Neural cell (in vitro differentiated cells): ENCODE data around the gene OR4K13. TPM values are rescaled to one million over a fixed set of nuclear protein-coding genes. Genes with fewer than 3 reads are reported as not detected.

ENCODE experiments used
- H2AFZ ChIP-seq: fragments of 200-600, 300-800 bp; sonication (generic), shearing (Covaris generic); 2 replicates; pipeline ENCODE4 v1.6.0; 2014; ENCODE audit warnings: low read depth, mild to moderate bottlenecking, antibody characterized with exemption, low read length, moderate library complexity
- H3F3A ChIP-seq: fragments of 200-600 bp; shearing (Covaris generic); 2 replicates; pipeline ENCODE4 v1.6.1; 2016; ENCODE audit warnings: mild to moderate bottlenecking, moderate library complexity, mixed read lengths, antibody characterized with exemption, low read length; ENCODE audit not compliant: insufficient read depth, poor library complexity, severe bottlenecking
- H3K27ac ChIP-seq: fragments of 200-600, 300-800 bp; sonication (generic), shearing (Covaris generic); 2 replicates; pipeline ENCODE4 v1.5.1; 2014; ENCODE audit warnings: mild to moderate bottlenecking, low read length, moderate library complexity
- H3K27me3 ChIP-seq: fragments of 300-800, 200-600 bp; sonication (generic), shearing (Covaris generic); 2 replicates; pipeline ENCODE4 v1.6.0; 2014; ENCODE audit warnings: mild to moderate bottlenecking, low read depth, low read length, moderate library complexity; ENCODE audit not compliant: insufficient read depth
- H3K36me3 ChIP-seq: fragments of 300-800, 200-600 bp; sonication (generic), shearing (Covaris generic); 2 replicates; pipeline ENCODE4 v1.5.1; 2014; ENCODE audit warnings: mild to moderate bottlenecking, antibody characterized with exemption, low read length, moderate library complexity; ENCODE audit not compliant: insufficient read depth
- H3K4me2 ChIP-seq: fragments of 300-800, 200-600 bp; sonication (generic), shearing (Covaris generic); 2 replicates; pipeline ENCODE4 v1.6.0; 2014; ENCODE audit warnings: mild to moderate bottlenecking, low read length
- H3K4me3 ChIP-seq: fragments of 300-800, 200-600 bp; sonication (generic), shearing (Covaris generic); 2 replicates; pipeline ENCODE4 v1.5.1; 2014; ENCODE audit warnings: mild to moderate bottlenecking, low read length, moderate library complexity
- H3K79me2 ChIP-seq: fragments of 200-600 bp; shearing (Covaris generic); replicated peaks from 2 replicates; pipeline ENCODE4 v1.6.0; 2014; ENCODE audit warnings: mild to moderate bottlenecking, low read length, moderate library complexity; ENCODE audit not compliant: insufficient read depth
- H3K9ac ChIP-seq: fragments of 300-800, 200-600 bp; sonication (generic), shearing (Covaris generic); 2 replicates; pipeline ENCODE4 v1.6.1; 2016; ENCODE audit warnings: mild to moderate bottlenecking, low read length, mixed read lengths
- H3K9me2 ChIP-seq: fragments of 200-600 bp; shearing (Covaris generic); 2 replicates; pipeline ENCODE4 v1.6.1; 2016; ENCODE audit warnings: mild to moderate bottlenecking, low read length, mixed read lengths; ENCODE audit not compliant: insufficient read depth
- H3K9me3 ChIP-seq: fragments of 200-600, 300-800 bp; sonication (generic), shearing (Covaris generic); 2 replicates; pipeline ENCODE4 v1.6.1; 2016; ENCODE audit warnings: mild to moderate bottlenecking, mixed run types, low read length, moderate library complexity, mixed read lengths
- H4K20me1 ChIP-seq: fragments of 200-600 bp; shearing (Covaris generic); 2 replicates; pipeline ENCODE4 v1.6.1; 2016; ENCODE audit warnings: mild to moderate bottlenecking, mixed run types; ENCODE audit not compliant: insufficient read depth
- CTCF ChIP-seq: fragments of 450-650 bp; IDR thresholded peaks from 2 replicates; pipeline ENCODE4 v1.5.1; 2014; ENCODE audit warnings: antibody characterized with exemption, mild to moderate bottlenecking, moderate library complexity; ENCODE audit not compliant: poor library complexity, severe bottlenecking
- EP300 ChIP-seq: fragments of 450-650 bp; conservative IDR thresholded peaks from 2 replicates; pipeline ENCODE4 v1.6.1; 2014; ENCODE audit warnings: antibody characterized with exemption, mild to moderate bottlenecking, moderate library complexity; ENCODE audit not compliant: poor library complexity, severe bottlenecking
- EZH2 ChIP-seq: fragments of 200-600, 300-800 bp; shearing (Covaris generic), sonication (generic); IDR thresholded peaks from 2 replicates; pipeline ENCODE4 v1.6.1; 2014; ENCODE audit warnings: antibody characterized with exemption, low read length, borderline replicate concordance, mild to moderate bottlenecking; ENCODE audit not compliant: insufficient read depth, poor library complexity, severe bottlenecking
- MXI1 ChIP-seq: fragments of 450-650 bp; conservative IDR thresholded peaks from 2 replicates; pipeline ENCODE4 v1.6.1; 2014; ENCODE audit warnings: antibody characterized with exemption, mild to moderate bottlenecking; ENCODE audit not compliant: poor library complexity, severe bottlenecking
- POLR2AphosphoS5 ChIP-seq: IDR thresholded peaks from 2 replicates; pipeline ENCODE4 v1.6.1; 2012
- RAD21 ChIP-seq: fragments of 450-650 bp; conservative IDR thresholded peaks from 2 replicates; pipeline ENCODE4 v1.6.1; 2014; ENCODE audit warnings: antibody characterized with exemption, mild to moderate bottlenecking, moderate library complexity
- REST ChIP-seq: IDR thresholded peaks from 2 replicates; pipeline ENCODE4 v1.6.1; 2012; ENCODE audit warnings: borderline replicate concordance
- SMC3 ChIP-seq: fragments of 450-650 bp; conservative IDR thresholded peaks from 2 replicates; pipeline ENCODE4 v1.6.1; 2014; ENCODE audit warnings: antibody characterized with exemption, mild to moderate bottlenecking, moderate library complexity; ENCODE audit not compliant: poor library complexity
- TAF1 ChIP-seq: IDR thresholded peaks from 2 replicates; pipeline ENCODE4 v1.6.1; 2012; ENCODE audit warnings: low read depth
- polyA plus RNA-seq: library from polyadenylated mRNA; depleted of rRNA; stranded (reverse); fragments of >200 nt; gene quantifications from 2 replicates; pipeline ENCODE4 v1.2.3, GENCODE V29; 2014

Gene OR4K13
- polyA plus RNA-seq, 1 donor from 2014 or later = not detected

GRCh38 chr14:20048202-20048601 is 12.4 kb upstream of the OR4K13 start:
- no peaks in the 10 kb centered on the region for H3K27me3 ChIP-seq
- no peak for TF ChIP-seq TAF1
- H3K9me2 ChIP-seq = no peaks in the 10 kb centered on the region
- no peak overlapping the region for H3K4me3 ChIP-seq
- no peaks in the 10 kb centered on the region for H3K36me3 ChIP-seq
- H4K20me1 ChIP-seq = no peaks in the 10 kb centered on the region
- H3K9ac ChIP-seq = no peak overlapping the region
- no peak overlapping the region for H3K27ac ChIP-seq
- no peak overlapping the region for H3K4me2 ChIP-seq
- H3K79me2 ChIP-seq = no peaks in the 10 kb centered on the region
- H3K9me3 ChIP-seq = no peaks in the 10 kb centered on the region
- no peak overlapping the region for H2AFZ ChIP-seq
- no peaks in the 10 kb centered on the region for H3F3A ChIP-seq

GRCh38 chr14:20044243-20044642 is 8.4 kb upstream of the OR4K13 start:
- no peaks in the 10 kb centered on the region for H3F3A ChIP-seq
- H3K79me2 ChIP-seq = no peaks in the 10 kb centered on the region
- no peaks in the 10 kb centered on the region for H3K27me3 ChIP-seq
- no peak overlapping the region for H3K4me2 ChIP-seq
- no peaks in the 10 kb centered on the region for H3K9me2 ChIP-seq
- H3K36me3 ChIP-seq = no peaks in the 10 kb centered on the region
- no peaks in the 10 kb centered on the region for H4K20me1 ChIP-seq
- no peak overlapping the region for H3K4me3 ChIP-seq
- TF ChIP-seq CTCF (no peak), EZH2 (no peak), REST (no peak), RAD21 (no peak), EP300 (no peak), TAF1 (no peak), SMC3 (no peak), POLR2AphosphoS5 (no peak), MXI1 (no peak)
- H3K9me3 ChIP-seq = no peaks in the 10 kb centered on the region
- no peak overlapping the region for H2AFZ ChIP-seq
- H3K27ac ChIP-seq = no peak overlapping the region
- no peak overlapping the region for H3K9ac ChIP-seq

- Histone ChIP-seq H3K27ac (no peak overlapping the region), H3K27me3 (no peaks in the 10 kb centered on the region), H3K9me2 (no peaks in the 10 kb centered on the region), H4K20me1 (no peaks in the 10 kb centered on the region), H3K4me2 (no peak overlapping the region), H3K9ac (no peak overlapping the region), H3F3A (no peaks in the 10 kb centered on the region), H3K9me3 (peaks cover 6% of the 10 kb centered on the region), H3K4me3 (no peak overlapping the region), H3K79me2 (no peaks in the 10 kb centered on the region), H2AFZ (no peak overlapping the region), H3K36me3 (no peaks in the 10 kb centered on the region)
- no peak for TF ChIP-seq REST
- TF ChIP-seq EP300 = no peak
- no peak for TF ChIP-seq SMC3
- TF ChIP-seq MXI1 = no peak
- TF ChIP-seq TAF1 = no peak
- TF ChIP-seq EZH2 = no peak
- TF ChIP-seq RAD21 = no peak
- no peak for TF ChIP-seq POLR2AphosphoS5
- TF ChIP-seq CTCF = no peak
Measured at GRCh38 chr14:20035449-20035848, 389 bp downstream of the OR4K13 start.
